ENCODE results near the gene GPER1.
"Not testable (repeated sequence)": the region's sequence is repeated elsewhere in the genome, so short reads cannot be mapped to it uniquely, and the experiment has no call there.

The GPER1 gene

DNA sequence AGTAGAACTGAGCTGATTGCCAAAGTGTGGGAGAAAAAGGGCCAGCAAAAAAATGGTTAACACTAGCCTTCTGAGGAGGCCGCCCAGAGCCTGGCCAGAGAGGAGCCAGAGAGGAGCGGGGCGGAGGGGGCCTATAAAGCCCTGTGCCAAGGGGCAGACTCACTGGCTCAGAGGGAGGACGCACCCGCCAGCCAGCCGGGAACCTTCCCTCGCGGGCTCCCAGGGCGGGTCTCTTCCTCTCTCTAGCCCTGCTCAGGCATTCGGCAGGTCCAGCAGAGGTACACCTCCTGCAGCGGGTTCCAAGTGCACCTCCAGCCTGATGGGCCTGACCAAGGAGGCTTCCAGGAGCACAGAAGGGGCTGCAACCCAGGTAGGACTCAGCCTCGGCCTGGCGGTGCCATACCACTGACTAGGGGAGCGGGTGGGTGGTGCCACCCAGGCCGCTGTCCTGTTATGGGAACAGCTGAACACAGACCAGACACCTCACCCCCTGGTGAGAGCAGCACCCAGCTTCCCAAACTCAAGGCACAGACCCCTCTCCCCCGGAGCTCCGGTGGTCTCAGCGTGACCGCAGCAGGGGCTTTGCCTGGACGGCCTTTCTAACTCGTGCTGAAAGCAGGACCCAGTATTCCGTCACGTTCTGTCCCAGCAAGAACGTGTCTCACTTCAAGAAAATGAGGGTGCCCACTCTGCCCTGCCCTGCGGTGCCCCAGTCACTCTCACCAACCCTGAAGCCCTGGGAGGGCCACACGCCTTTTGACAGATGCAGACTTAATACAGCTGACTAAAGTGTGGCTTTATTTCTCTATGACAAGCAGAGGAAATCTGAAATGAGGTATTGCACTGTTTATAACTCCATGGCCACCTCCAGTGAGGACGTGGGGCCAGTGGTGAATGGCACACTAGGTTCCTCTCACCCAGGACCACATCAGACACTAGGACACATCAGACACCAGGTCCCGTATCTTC, at the start of gene GPER1:
TSS of gene GPER1 (plus strand) at position 162 of the 969 bp plus-strand sequence. CDS start 3,616 bp downstream, outside the sequence.
- Histone ChIP-seq H3K4me3 (ENCODE audit: low read depth, low read length) (no peak within 1 kb of the TSS), H3K36me3 (ENCODE audit: control insufficient read depth, insufficient read depth, low read length) (peaks cover 18% of the 10 kb centered on the region), H3K27me3 (ENCODE audit: control insufficient read depth, insufficient read depth, low read length) (no peaks in the 10 kb centered on the region), H3K9ac (ENCODE audit: low read depth, low read length) (no peak within 1 kb of the TSS), H3K9me3 (ENCODE audit: control insufficient read depth, insufficient read depth, low read length) (no peaks in the 10 kb centered on the region), H3K4me1 (ENCODE audit: control insufficient read depth, insufficient read depth, low read length) (no peaks in the 10 kb centered on the region)

DNA sequence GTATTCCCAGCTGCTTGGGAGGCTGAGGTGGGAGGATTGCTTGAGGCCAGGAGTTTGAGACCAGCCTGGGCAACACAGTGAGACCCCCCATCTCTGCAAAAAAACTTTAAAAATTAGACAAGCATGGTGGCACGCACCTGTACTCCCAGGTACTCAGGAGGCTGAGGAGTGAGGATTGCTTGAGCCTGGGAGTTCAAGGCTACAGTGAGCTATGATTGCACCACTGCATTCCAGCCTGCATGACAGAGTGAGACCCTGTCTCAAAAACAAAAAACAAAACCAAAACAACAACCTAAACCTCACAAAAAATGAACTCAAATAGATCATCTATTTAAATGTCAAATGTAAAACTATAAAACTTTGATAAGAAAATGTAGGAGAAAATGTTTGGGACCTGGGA, 47.7 kb upstream of the GPER1 start:
- H3K9me3 ChIP-seq (ENCODE audit: control insufficient read depth, insufficient read depth, low read length); H3K4me1 ChIP-seq (ENCODE audit: control insufficient read depth, insufficient read depth, low read length); H3K9ac ChIP-seq (ENCODE audit: low read depth, low read length); H3K27me3 ChIP-seq (ENCODE audit: control insufficient read depth, insufficient read depth, low read length); H3K36me3 ChIP-seq (ENCODE audit: control insufficient read depth, insufficient read depth, low read length); H3K4me3 ChIP-seq (ENCODE audit: low read depth, low read length): not testable (repeated sequence)

DNA sequence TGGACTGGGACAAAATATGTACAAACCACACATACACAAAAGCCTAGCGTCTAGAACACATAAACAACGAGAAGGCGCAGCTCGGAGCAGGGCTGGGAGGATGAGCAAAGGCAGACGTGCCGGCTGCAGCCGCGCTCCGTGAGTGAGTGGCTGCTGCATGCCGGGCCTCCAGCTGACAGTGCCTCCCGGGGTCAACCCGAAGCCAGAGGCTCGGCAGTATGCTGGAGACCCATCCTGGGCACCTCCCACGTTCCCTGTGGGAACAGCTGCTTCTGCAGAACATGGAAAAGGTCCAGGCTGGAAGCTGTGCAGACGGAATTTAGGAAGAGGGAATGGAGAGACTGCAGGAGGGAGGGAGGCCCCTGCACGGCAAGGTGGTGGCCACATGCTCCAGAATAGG, 47.1 kb upstream of the GPER1 start:
- Histone ChIP-seq H3K9ac (ENCODE audit: low read depth, low read length) (no peak overlapping the region), H3K4me3 (ENCODE audit: low read depth, low read length) (no peak overlapping the region)

DNA sequence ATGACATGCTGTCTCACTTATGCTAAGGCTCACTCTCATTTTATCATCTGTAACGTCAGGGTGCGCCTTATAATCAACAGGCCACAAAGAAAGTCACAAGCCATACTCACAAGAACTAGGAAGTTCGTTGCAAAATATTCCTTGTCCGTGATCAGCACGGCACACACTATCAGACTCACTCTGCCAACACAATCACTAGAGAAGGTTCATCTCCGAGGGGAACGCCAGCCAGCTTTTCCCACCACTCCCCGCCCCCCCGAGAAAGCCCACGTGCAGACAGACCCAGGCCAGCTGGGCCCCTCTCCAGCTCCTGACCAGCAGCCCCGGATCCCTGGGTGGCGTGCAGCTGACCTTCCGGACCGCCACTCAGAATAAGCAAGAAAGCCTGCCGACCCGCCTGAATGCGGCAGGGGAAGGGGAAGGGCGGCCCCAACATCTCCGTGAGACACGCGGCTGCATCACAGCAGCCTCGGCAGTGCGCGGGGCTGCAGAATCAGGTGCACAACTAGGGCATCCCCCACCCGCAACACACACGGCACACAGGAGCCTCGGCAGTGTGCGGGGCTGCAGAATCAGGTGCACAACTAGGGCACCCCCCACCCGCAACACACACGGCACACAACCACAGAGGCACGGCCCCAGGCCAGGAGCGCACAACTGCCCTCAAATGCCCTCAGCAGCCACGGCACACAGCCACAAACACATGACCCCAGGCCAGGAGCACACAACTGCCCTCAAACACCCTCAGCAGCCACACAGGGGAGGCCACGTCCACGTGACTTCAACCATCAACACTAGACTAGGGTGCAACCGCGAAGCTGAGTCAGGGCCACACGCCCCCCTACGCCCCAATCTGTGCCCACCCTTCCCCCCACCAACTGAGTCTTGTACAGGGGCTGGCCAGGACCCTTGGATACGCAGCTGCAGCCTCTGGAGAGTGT, 46.1 kb upstream of the GPER1 start:
- H3K27me3 ChIP-seq (ENCODE audit: control insufficient read depth, insufficient read depth, low read length): no peaks in the 10 kb centered on the region
- no peaks in the 10 kb centered on the region for H3K4me1 ChIP-seq (ENCODE audit: control insufficient read depth, insufficient read depth, low read length)
- peaks cover 3% of the 10 kb centered on the region for H3K36me3 ChIP-seq (ENCODE audit: control insufficient read depth, insufficient read depth, low read length)
- no peak overlapping the region for H3K9ac ChIP-seq (ENCODE audit: low read depth, low read length)
- no peaks in the 10 kb centered on the region for H3K9me3 ChIP-seq (ENCODE audit: control insufficient read depth, insufficient read depth, low read length)
- no peak overlapping the region for H3K4me3 ChIP-seq (ENCODE audit: low read depth, low read length)

More for the DNA sequence above, 47.1 kb upstream of the GPER1 start:
- Histone ChIP-seq H3K27me3 (ENCODE audit: control insufficient read depth, insufficient read depth, low read length) (no peaks in the 10 kb centered on the region), H3K4me1 (ENCODE audit: control insufficient read depth, insufficient read depth, low read length) (no peaks in the 10 kb centered on the region), H3K9me3 (ENCODE audit: control insufficient read depth, insufficient read depth, low read length) (no peaks in the 10 kb centered on the region), H3K36me3 (ENCODE audit: control insufficient read depth, insufficient read depth, low read length) (peaks cover 5% of the 10 kb centered on the region)

DNA sequence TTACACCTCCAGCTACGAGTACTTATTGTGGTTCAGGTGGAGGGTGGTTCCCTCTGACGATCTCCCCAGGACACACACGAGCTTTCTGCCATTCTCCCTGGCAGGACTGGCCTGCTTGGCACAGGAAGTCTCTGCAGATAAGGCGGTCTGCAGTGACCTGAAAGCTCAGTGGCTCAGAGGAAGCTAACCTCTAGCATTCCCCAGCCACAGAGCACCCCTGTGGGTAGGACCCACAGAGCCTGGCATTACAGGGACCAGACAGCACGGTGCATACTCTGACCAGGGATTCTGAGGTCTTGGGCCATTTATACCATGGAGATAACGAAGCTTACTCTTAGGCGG, 45.5 kb upstream of the GPER1 start:
- Histone ChIP-seq H3K9me3 (ENCODE audit: control insufficient read depth, insufficient read depth, low read length) (no peaks in the 10 kb centered on the region), H3K36me3 (ENCODE audit: control insufficient read depth, insufficient read depth, low read length) (peaks cover 3% of the 10 kb centered on the region), H3K27me3 (ENCODE audit: control insufficient read depth, insufficient read depth, low read length) (no peaks in the 10 kb centered on the region), H3K9ac (ENCODE audit: low read depth, low read length) (no peak overlapping the region), H3K4me1 (ENCODE audit: control insufficient read depth, insufficient read depth, low read length) (no peaks in the 10 kb centered on the region), H3K4me3 (ENCODE audit: low read depth, low read length) (no peak overlapping the region)

DNA sequence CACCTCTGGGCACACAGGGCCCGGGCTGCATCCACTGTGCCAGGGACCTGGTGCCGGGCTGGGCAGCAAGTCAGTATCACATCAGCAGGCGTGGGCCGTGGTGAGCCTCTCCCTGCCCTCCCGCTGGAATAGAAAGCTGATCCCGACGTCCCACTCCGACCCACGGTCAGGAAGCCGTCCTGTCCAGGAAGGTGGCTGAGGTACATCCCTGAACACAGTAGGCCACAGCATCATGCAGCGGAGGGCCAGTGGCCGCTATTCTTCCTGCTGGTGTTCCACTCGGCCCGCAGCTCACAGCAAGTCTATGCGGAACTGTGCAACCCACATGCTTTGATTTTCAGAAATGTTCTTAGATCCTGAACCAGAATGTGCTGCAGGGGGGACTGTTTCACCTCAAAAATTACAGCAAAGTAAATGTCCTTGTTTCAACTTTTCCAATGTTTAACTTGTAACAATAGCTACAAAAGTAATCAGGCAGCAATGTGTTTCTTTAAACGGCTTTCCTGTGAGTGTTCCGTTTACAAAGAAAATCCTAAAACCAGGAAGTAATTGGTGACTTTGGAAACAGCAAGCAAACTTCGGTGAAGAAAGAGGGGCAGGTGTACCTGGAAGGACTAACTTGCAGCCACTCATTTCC, 44.2 kb upstream of the GPER1 start:
- Histone ChIP-seq H3K4me1 (ENCODE audit: control insufficient read depth, insufficient read depth, low read length) (no peaks in the 10 kb centered on the region), H3K9ac (ENCODE audit: low read depth, low read length) (peak overlapping the region; percentile 41), H3K4me3 (ENCODE audit: low read depth, low read length) (peak overlapping the region; percentile 1), H3K36me3 (ENCODE audit: control insufficient read depth, insufficient read depth, low read length) (peaks cover 3% of the 10 kb centered on the region), H3K27me3 (ENCODE audit: control insufficient read depth, insufficient read depth, low read length) (no peaks in the 10 kb centered on the region), H3K9me3 (ENCODE audit: control insufficient read depth, insufficient read depth, low read length) (no peaks in the 10 kb centered on the region)

DNA sequence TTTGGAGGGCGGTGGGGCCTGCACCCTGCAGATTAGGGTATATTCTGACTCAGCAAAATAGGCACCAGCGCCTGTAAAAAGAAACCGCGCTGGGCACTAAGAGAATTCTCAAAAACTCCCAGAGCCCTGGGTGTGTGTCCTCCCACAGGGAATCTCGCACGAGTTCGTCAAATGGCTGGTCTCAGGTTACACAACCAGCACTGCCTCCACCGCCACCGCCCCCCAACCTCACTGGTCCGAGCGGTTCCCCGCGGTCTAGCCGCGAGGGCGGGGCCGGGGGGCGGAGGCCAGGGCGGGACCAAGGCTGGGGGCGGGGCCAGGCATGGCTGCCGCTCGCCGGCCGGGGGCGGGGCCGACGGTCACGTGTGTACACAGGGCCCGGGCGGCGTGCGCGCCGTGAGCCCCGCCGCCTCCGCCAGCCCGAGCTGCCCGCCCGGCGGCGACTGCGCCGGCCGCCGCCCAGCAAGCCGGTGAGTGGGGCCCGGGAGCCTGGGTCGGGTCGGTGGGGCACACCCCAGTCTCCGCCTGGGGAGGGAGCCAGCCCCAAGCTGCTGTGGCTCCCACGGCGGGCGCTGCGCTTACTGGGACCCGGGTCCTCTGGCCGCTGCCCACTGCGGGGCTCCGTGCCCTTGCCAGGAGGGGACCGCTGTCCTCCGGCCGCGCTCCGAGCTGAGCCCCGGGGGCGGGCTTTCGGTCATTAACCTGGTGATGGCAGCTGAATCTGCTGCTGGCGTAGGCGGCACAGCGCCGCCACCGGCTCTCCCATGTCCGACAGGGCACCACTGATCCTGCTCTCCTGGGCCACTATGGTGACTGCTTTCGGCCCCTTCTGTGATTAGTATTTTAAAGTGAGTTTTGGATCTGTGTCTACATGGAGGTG, 43.5 kb upstream of the GPER1 start, which contains the start of gene GPR146:
TSS of gene GPR146 (plus strand) at position 358 of the 880 bp plus-strand sequence. CDS start 12,970 bp downstream, outside the sequence.
- H3K9ac ChIP-seq (ENCODE audit: low read depth, low read length): peak within 1 kb of the TSS; percentile 65
- no peaks in the 10 kb centered on the region for H3K27me3 ChIP-seq (ENCODE audit: control insufficient read depth, insufficient read depth, low read length)
- no peaks in the 10 kb centered on the region for H3K9me3 ChIP-seq (ENCODE audit: control insufficient read depth, insufficient read depth, low read length)
- no peaks in the 10 kb centered on the region for H3K4me1 ChIP-seq (ENCODE audit: control insufficient read depth, insufficient read depth, low read length)
- peak within 1 kb of the TSS; percentile 45 for H3K4me3 ChIP-seq (ENCODE audit: low read depth, low read length)
- H3K36me3 ChIP-seq (ENCODE audit: control insufficient read depth, insufficient read depth, low read length): peaks cover 3% of the 10 kb centered on the region

DNA sequence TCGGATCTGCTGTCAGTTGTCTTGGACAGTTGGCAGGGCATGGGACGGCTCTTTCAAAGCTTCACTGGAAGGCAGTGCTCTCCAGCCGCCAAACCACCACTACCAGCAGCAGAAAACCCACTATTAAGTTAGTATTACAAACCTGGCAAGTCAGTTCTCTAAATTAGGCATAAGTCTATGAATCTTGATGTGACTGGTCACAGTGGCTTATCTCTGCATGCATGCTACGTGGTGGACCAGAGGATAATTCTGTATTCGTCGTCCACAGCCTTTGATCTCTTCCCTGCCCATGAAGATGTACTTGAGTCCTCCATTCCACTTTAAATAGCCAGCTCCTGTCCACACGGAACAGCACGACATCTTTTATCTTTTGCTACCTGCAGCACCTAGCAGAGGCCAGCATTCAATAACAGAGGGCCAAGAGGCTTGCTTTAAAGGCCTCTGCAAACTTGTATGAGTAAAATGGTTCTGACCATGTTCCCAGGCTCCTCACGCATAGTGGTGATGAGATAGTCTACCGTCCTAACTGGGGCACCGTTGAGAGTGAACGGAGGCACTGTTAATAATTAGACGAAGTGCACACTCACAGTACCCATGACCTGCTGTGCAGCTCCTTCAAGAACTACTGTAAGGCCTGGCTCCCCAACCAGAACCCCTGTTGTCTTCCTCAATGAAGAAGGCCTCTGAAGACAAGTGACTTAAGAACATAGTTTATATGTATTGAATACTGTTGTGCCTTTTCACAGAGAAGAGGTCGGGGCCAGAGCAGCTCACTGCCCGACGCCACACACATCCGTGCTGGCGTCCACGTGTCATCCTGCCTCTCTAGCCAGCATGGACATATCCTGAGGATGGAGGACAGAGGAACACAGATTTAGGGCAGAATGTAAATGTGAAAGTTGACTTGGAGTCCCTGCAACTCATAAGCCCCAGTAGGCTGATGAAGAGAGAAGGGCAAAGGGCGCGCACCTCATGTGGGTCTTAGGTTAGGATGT, 42.5 kb upstream of the GPER1 start:
- H3K27me3 ChIP-seq (ENCODE audit: control insufficient read depth, insufficient read depth, low read length): no peaks in the 10 kb centered on the region
- no peaks in the 10 kb centered on the region for H3K9me3 ChIP-seq (ENCODE audit: control insufficient read depth, insufficient read depth, low read length)
- peaks cover 3% of the 10 kb centered on the region for H3K36me3 ChIP-seq (ENCODE audit: control insufficient read depth, insufficient read depth, low read length)
- H3K9ac ChIP-seq (ENCODE audit: low read depth, low read length): no peak overlapping the region
- peak overlapping the region; percentile 45 for H3K4me3 ChIP-seq (ENCODE audit: low read depth, low read length)
- no peaks in the 10 kb centered on the region for H3K4me1 ChIP-seq (ENCODE audit: control insufficient read depth, insufficient read depth, low read length)

DNA sequence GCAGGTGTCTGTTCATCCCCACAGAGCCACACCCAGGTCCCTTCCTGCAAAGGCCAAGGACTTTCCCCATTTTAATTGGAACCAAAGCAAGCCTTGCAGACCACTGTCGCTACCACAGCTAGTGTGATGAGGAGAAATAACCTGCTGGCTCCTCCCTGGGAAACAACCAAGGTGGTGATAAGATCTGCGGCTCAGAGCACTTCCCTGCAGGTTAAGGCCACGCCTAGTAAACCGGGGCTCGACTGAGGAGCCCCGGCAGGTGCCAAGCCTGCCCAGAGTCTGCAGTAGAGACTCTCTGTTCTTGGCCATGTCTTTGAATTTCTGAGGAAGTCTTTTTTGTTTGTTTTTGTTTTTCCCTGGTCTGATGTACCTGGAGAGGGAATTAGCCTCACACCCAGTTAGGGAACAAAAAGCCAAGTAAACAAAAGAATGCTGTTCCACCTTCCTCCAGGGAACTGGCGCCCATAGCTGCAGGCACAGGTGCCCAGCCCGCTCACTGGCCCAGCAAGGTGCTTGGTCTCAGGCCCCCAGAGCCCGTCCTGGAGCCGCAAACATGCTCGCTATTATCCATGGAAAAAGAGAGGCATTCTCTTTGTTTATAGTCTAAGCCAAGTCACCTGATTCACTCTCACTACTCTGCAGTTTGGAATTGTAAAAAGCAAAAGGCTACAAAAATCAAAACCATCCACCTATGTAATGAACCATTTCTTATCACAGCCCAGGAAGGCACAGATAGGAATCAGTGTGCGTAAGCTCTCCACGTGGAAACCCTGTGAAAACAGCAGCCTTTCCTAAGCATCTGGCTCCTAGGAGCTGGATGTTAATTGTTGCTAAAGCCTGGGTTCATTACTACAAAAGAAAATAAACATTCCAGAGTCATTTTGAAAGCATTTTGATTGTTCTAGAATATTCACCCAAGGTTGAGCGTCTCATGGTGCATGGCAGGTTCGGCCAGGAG, 40.9 kb upstream of the GPER1 start:
- peaks cover 3% of the 10 kb centered on the region for H3K36me3 ChIP-seq (ENCODE audit: control insufficient read depth, insufficient read depth, low read length)
- no peak overlapping the region for H3K9ac ChIP-seq (ENCODE audit: low read depth, low read length)
- no peak overlapping the region for H3K4me3 ChIP-seq (ENCODE audit: low read depth, low read length)
- no peaks in the 10 kb centered on the region for H3K4me1 ChIP-seq (ENCODE audit: control insufficient read depth, insufficient read depth, low read length)
- H3K27me3 ChIP-seq (ENCODE audit: control insufficient read depth, insufficient read depth, low read length): no peaks in the 10 kb centered on the region
- H3K9me3 ChIP-seq (ENCODE audit: control insufficient read depth, insufficient read depth, low read length): no peaks in the 10 kb centered on the region

Data from iPS-15b (cell line).